HepG2 (cell line): ENCODE results near the gene FCER1G. TPM values are rescaled to one million over a fixed set of nuclear protein-coding genes. Genes with fewer than 3 reads are reported as not detected.
A peak's percentile ranks its signal among the peaks of the same experiment; 100 is the strongest.

Experiments
- BATF2 ChIP-seq: sonication (generic); formaldehyde crosslinking; IDR thresholded peaks from 2 replicates; pipeline ENCODE4 v1.8.0; 2022; ENCODE audit warnings: mild to moderate bottlenecking, missing genetic modification reagents, moderate library complexity
- BRD4 ChIP-seq: sonication (generic); formaldehyde crosslinking; IDR thresholded peaks from 2 replicates; pipeline ENCODE4 v1.4.0; 2020; ENCODE audit warnings: missing genetic modification reagents
- CBFB ChIP-seq: sonication (generic); formaldehyde crosslinking; IDR thresholded peaks from 2 replicates; pipeline ENCODE4 v1.4.0; 2020; ENCODE audit warnings: missing genetic modification reagents
- CHD2 ChIP-seq: IDR thresholded peaks from 2 replicates; pipeline ENCODE4 v1.6.1; 2011; ENCODE audit warnings: low read depth, low read length, improper control_type of control experiment
- PCBP1 ChIP-seq: fragments of 200-400 bp; formaldehyde crosslinking; IDR thresholded peaks from 2 replicates; pipeline ENCODE4 v1.6.1; 2017; ENCODE audit warnings: mild to moderate bottlenecking, low read depth, low read length, borderline replicate concordance
- SALL1 ChIP-seq: sonication (generic); formaldehyde crosslinking; IDR thresholded peaks from 2 replicates; pipeline ENCODE4 v1.8.0; 2022; ENCODE audit warnings: mild to moderate bottlenecking, missing genetic modification reagents
- SNAI1 ChIP-seq: sonication (generic); formaldehyde crosslinking; IDR thresholded peaks from 2 replicates; pipeline ENCODE4 v1.5.0; 2020; ENCODE audit warnings: mild to moderate bottlenecking, missing genetic modification reagents, borderline replicate concordance
- STAT6 ChIP-seq: sonication (generic); formaldehyde crosslinking; IDR thresholded peaks from 2 replicates; pipeline ENCODE4 v1.4.0; 2020; ENCODE audit warnings: missing genetic modification reagents, mild to moderate bottlenecking, borderline replicate concordance
- TFDP1 ChIP-seq: IDR thresholded peaks from 2 replicates; pipeline ENCODE4 v1.6.1; 2016; ENCODE audit warnings: missing compliant biosample characterization, missing genetic modification reagents, borderline replicate concordance
- ZC3H4 ChIP-seq: sonication (generic); formaldehyde crosslinking; IDR thresholded peaks from 2 replicates; pipeline ENCODE4 v1.4.0; 2020; ENCODE audit warnings: missing genetic modification reagents, borderline replicate concordance
- ZNF563 ChIP-seq: sonication (generic); formaldehyde crosslinking; IDR thresholded peaks from 2 replicates; pipeline ENCODE4 v1.8.0; 2022; ENCODE audit warnings: mild to moderate bottlenecking, moderate library complexity, missing genetic modification reagents
- ZNF749 ChIP-seq: sonication (generic); formaldehyde crosslinking; IDR thresholded peaks from 2 replicates; pipeline ENCODE4 v1.8.0; 2022; ENCODE audit warnings: mild to moderate bottlenecking, missing genetic modification reagents, moderate library complexity, borderline replicate concordance
- ZNF75D ChIP-seq: sonication (generic); formaldehyde crosslinking; IDR thresholded peaks from 2 replicates; pipeline ENCODE4 v1.8.1; 2023; ENCODE audit warnings: missing genetic modification reagents, mild to moderate bottlenecking, borderline replicate concordance
- polyA plus RNA-seq, 8 experiments: library from polyadenylated mRNA; depleted of rRNA in 3 of 8; stranded (reverse) in 7 of 8; unstranded in 1 of 8; fragments of >200 nt; fragmentation: Illumina TruSeq in 4 of 8; extraction: Trizol in 4 of 8; gene quantifications; 2 replicates each; pipeline versions ENCODE4 v1.2.1 to v1.2.3, GENCODE V29; 2011 to 2016; ENCODE audit warnings: low read depth in 4 of 8, missing spikeins in 1 of 8, mixed read lengths in 1 of 8; ENCODE audit not compliant: insufficient read depth in 1 of 8
- total RNA-seq, 5 experiments: library from RNA; depleted of rRNA; stranded (reverse); fragments of >200 nt; fragmentation: Illumina TruSeq; extraction: Trizol; gene quantifications; 2 replicates each; pipeline ENCODE4 v1.2.3, GENCODE V29; 2016; ENCODE audit warnings: low read depth in 1 of 5
- TF ChIP-seq, protein P1 (sequence below): IDR thresholded peaks from 2 replicates; pipeline ENCODE4 v1.6.1; 2012; ENCODE audit warnings: low read depth, low read length, improper control_type of control experiment
- TF ChIP-seq, protein P2 (sequence below): sonication (generic); formaldehyde crosslinking; IDR thresholded peaks from 2 replicates; pipeline ENCODE4 v1.4.0; 2020; ENCODE audit warnings: missing genetic modification reagents; ENCODE audit errors: not compliant biosample characterization
- TF ChIP-seq, protein P3 (sequence below): sonication (generic); formaldehyde crosslinking; IDR thresholded peaks from 2 replicates; pipeline ENCODE4 v1.4.0; 2020; ENCODE audit warnings: missing genetic modification reagents

The FCER1G gene
- total and polyA plus RNA-seq, 2 of the 13 experiments (the other 11 are each of a cell fraction or from before 2014, with no cell fraction given): 1.3 to 6.4 TPM

DNA sequence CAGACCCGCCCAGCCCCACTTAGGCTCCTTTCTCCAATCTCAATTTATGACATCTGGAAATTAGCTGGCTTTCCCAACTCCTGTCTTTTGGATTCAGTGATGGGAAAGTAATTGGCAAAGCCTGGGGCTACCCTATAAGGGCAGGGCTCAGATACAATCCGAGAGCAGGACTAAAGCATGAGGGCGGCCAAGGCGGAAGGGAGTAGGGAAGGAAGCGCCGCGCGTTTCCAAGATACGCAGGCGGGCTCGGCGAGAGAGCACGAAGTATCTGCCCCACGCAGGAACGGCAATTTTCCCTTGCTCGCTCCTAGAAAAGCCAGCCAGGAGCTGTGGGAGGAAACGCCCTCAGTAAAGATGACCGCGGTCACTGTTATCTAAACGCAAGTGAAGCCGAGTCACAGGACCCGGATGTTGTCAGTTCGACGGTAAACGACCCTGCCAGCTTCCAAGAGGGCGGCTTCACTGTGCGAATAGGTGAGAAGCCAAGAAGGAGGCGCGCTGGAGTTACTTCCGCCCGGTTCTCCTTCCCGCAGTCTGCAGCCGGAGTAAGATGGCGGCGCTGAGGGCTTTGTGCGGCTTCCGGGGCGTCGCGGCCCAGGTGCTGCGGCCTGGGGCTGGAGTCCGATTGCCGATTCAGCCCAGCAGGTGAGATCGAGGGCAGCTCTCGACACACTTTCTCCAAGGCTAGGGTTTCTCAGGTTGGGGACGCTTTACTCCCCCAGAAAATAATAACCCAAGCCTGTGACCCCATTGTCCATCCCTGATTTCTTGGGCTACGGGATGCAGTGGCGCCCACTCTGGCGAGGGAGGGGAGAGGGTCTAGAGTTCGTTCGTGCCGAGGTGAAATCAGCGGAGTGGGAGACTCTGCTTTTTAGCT is 13.0 kb upstream of the FCER1G start, which contains the start of gene NDUFS2 (continued):
- TF ChIP-seq, protein P1, sequence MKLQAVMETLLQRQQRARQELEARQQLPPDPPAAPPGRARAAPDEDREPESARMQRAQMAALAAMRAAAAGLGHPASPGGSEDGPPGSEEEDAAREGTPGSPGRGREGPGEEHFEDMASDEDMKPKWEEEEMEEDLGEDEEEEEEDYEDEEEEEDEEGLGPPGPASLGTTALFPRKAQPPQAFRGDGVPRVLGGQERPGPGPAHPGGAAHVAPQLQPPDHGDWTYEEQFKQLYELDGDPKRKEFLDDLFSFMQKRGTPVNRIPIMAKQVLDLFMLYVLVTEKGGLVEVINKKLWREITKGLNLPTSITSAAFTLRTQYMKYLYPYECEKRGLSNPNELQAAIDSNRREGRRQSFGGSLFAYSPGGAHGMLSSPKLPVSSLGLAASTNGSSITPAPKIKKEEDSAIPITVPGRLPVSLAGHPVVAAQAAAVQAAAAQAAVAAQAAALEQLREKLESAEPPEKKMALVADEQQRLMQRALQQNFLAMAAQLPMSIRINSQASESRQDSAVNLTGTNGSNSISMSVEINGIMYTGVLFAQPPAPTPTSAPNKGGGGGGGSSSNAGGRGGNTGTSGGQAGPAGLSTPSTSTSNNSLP: no peak
- TF ChIP-seq STAT6 (CRISPR knock-in tag) (no peak), SALL1 (CRISPR knock-in tag) (peak; percentile 82), CHD2 (no peak), SNAI1 (CRISPR knock-in tag) (no peak), PCBP1 (no peak), TFDP1 (peak; percentile 54; the same call in 1 of the 2 replicates), ZNF563 (peak; percentile 77; the same call in 1 of the 2 replicates), ZC3H4 (CRISPR knock-in tag) (no peak), BATF2 (no peak), BRD4 (CRISPR knock-in tag) (peak; percentile 95), ZNF749 (CRISPR knock-in tag) (no peak; the same call in 1 of the 2 replicates), ZNF75D (CRISPR knock-in tag) (no peak), CBFB (peak; percentile 71)
- TF ChIP-seq, protein P2, sequence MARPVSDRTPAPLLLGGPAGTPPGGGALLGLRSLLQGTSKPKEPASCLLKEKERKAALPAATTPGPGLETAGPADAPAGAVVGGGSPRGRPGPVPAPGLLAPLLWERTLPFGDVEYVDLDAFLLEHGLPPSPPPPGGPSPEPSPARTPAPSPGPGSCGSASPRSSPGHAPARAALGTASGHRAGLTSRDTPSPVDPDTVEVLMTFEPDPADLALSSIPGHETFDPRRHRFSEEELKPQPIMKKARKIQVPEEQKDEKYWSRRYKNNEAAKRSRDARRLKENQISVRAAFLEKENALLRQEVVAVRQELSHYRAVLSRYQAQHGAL (CRISPR knock-in tag): no peak
- TF ChIP-seq, protein P3, sequence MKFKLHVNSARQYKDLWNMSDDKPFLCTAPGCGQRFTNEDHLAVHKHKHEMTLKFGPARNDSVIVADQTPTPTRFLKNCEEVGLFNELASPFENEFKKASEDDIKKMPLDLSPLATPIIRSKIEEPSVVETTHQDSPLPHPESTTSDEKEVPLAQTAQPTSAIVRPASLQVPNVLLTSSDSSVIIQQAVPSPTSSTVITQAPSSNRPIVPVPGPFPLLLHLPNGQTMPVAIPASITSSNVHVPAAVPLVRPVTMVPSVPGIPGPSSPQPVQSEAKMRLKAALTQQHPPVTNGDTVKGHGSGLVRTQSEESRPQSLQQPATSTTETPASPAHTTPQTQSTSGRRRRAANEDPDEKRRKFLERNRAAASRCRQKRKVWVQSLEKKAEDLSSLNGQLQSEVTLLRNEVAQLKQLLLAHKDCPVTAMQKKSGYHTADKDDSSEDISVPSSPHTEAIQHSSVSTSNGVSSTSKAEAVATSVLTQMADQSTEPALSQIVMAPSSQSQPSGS (CRISPR knock-in tag): no peak
